RPMI7951 (cell line): ENCODE results near the gene USP15. TPM values are rescaled to one million over a fixed set of nuclear protein-coding genes. Genes with fewer than 3 reads are reported as not detected.

Experiments used
- DNase-seq: peaks from one replicate; pipeline ENCODE4 v3.0.0-alpha.2; 2012; ENCODE audit warnings: low read depth
- total RNA-seq: library from RNA; depleted of rRNA; stranded (reverse); fragments of >200 nt; shearing (Covaris generic); gene quantifications from 2 replicates; pipeline ENCODE4 v1.2.3, GENCODE V29; 2014; rRNA removed

Gene USP15
- total RNA-seq: 19.2 and 40.0 TPM in 2 replicates

- peak; percentile 95 for DNase-seq
These were observed at the start of gene USP15 for GRCh38 chr12:62259993-62260732. TSS of gene USP15 (plus strand) at chr12:62260404. CDS start at chr12:62260415, 11 bp downstream.

DNA sequence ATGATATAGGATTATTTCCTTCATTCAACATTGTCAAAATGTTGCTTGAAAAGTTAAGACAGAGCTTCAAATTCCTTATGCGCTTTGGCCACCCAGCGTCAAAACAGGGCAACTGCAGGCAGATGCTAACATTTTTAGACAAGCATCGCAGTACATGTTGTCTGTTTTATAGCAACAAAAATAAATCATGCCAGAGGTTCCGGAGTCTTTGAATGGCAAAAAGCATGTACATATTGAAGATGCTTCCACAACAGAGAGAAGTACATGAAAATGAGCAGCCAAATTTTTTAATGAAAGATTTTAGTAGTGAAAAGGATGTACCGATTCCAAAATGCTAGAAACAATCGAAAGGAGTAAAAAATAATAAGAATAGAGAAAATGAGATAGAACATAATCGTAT, 49.8 kb upstream of the USP15 start:
- peak; percentile 33 for DNase-seq

DNA sequence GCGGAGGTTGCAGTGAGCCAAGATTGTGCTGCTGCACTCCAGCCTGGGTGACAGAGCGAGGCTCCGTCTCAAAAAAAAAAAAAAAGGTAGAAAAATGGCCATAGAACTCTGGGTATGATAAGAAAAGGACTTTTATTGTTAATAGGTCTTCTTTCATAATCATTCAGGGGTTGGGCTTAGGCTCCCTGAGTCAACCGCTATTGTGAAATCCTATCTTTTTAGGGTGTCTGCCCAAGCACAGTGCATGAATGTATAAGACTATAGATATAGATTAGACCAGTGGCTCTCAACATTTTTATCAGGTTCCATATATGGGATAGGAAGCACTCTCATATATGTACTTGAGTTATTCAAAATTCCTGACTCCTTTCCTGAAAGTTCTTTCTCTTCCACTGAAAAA, 48.7 kb upstream of the USP15 start:
- no peak for DNase-seq

GRCh38 chr12:62214846-62215245, 45.4 kb upstream of the USP15 start:
- DNase-seq: no peak

GRCh38 chr12:62215506-62215905, 44.7 kb upstream of the USP15 start:
- DNase-seq: no peak

DNA sequence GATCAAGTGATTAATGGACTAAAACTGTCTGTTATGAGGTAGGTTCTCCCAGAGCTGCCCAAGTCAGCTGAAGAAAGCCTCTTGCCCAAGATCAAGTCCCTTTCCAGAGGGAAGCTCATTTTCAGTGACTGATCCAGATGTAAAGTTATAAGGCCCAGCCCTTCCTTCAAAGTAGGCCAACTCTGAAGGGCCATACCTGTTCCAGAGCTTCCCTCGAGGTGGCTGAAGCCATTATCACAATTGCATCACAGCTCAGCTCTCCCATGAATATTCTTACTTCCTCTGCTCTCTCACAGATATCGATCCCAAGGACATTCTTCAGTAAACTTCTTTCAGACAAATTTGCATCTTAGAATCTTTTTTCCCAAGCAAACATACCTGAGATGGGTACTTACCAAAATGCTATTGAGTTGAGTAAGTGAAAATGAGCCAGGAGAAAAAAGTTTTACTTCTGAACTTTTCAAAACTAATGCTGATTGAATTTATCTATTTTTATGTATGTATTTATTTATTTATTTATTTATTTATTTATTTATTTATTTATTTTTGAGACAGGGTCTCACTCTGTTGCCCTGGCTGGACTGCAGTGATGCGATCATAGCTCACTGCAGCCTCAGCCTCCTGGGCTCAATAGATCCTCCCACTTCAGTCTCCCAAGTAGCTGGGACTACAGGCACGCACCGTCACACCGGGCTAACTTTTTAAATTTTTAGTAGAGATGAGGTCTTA, 42.6 kb upstream of the USP15 start:
- DNase-seq: no peak

DNA sequence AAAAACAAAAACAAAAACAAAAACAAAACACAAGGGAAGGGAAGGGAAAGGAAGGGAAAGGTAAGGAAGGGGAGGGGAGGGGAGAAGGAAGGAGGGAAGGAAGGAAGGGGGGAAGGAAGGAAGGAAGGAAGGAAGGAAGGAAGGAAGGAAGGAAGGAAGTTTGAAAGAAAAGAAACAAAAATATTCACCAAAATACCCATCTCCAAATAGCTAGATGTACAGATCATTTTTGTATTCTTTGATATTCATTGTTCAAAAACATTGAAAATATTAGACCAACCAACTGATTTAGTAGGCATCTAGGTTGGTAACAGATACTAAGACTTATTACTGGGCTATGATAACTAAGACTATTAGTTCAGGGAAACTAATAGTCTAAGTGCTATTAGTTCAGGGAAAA, 39.1 kb upstream of the USP15 start:
- no peak for DNase-seq

GRCh38 chr12:62224601-62225000, 35.6 kb upstream of the USP15 start:
- no peak for DNase-seq

GRCh38 chr12:62227091-62227490, 33.1 kb upstream of the USP15 start:
- no peak for DNase-seq

DNA sequence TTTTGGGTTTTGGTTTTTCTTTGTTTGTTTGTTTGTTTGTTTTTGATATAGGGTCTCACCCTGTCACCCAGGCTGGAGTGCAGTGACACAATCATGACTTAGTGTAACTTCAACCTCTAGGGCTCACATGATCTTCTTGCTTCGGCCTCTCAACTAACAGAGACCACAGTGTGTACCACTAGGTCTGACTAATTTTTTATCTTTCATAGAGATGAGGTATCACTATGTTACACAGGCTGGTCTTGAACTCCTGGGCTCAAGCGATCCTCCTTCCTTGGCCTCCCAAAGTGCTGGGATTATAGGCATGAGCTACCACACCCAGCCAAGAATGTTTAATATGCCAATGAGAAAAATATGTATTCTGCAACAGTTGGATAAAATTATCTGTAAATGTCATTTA, 29.6 kb upstream of the USP15 start:
- no peak for DNase-seq

DNA sequence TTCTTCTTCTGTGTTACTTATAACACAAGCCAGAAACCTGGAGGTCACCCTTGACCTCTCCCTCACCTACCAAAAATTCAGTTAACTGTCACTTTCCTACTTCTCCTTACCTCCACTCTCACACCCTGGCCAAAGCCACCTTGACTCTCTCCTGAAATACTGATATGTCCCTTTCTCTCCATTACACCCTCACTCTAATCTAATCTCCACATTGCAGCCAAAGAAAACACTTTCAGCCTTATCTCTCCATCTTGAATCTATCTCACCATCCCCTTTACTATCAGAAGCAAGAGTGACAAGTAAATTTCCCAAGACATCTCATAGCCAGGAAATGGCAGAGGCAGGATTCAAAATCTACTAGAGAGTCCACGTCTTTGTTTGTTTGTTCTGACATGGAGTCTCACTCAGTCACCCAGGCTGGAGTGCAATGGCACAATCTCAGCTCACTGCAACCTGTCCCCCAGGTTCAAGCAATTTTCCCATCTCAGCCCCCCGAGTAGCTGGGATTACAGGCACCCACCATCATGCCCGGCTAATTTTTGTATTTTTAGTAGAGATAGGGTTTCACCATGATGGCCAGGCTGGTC, 28.0 kb upstream of the USP15 start:
- no peak for DNase-seq

- DNase-seq: no peak
These were observed 26.4 kb upstream of the USP15 start for GRCh38 chr12:62233805-62234204.

DNA sequence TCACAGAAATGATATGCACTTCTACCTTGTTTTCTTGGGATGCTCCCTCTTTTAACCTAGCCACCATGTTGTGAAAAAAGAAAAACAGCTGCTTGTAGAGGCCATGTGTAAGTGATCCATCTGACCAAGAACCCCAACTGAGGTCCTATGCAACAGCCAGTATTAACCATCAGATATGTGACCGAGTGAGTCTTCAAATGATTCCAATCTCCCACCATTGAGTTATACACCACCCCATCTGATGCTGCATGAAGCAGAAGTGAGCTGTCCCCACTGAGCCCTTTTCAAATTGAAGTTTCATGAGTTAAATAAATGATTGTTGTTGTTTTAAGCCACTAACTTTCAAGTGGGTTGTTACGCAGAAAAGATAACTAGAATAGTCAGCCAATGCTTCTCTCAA, 20.6 kb upstream of the USP15 start:
- DNase-seq: no peak

- DNase-seq: no peak
These were observed 12.7 kb upstream of the USP15 start for GRCh38 chr12:62247281-62248045.

- peak; percentile 38 for DNase-seq
These were observed 11.3 kb upstream of the USP15 start for GRCh38 chr12:62248873-62249272.

DNA sequence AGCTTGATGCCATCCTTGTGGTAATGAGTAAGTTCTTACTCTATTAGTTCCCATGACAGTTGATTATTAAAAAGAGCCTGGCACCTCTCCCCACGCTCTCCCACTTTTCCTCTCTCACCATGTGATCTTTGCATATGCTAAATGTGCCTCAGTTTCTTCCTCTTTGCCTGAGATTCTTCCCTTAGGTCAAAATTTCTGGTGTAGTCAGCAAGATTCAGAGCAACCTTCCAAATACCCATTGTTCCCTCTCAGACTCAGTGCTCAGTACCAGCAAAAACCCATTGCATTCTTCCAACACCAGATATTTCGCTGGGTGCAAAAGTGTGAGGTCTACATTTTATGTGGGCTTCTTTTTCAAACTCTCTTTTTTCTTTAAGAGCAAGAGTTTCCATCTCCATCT, 10.8 kb upstream of the USP15 start:
- DNase-seq: no peak

GRCh38 chr12:62250671-62251608, 9.3 kb upstream of the USP15 start:
- DNase-seq: peak; percentile 31

GRCh38 chr12:62251609-62251958, 8.6 kb upstream of the USP15 start:
- no peak for DNase-seq

DNA sequence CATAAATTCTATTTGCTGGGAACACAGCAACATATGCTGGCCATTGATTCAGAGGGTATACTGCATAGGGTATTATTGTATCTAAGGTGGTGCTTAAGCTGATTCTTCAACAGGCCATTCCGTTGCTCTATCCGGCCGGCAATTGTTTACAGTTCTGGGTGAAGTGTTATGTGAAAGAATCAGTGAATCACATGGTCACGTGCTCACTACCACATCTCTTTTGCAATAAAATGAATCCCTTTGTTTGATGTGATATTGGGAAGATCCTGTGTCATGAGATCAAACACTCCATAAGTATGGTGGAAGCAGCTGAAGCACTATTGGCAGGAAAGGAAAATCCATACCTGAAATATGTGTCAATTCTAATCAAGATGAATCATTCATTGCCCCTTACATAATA, 7.6 kb upstream of the USP15 start:
- DNase-seq: no peak

DNA sequence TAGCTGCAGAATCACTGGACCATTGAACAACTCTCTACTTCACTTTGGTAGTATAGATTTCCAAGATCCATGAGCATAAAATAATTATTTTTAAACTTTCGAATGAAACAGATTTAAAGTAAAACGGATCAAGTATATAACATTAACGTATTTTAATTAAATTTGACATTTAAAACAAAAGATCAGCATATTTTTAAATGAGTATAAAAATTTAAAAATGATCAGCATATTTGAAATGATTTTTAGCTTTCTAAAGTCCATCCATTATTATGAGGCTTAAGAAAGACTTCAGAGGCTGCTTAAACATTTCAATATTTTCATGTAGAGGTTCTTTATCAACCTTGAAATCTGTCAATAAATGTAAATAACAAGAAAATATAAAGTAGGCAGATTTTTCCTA, 5.2 kb upstream of the USP15 start:
- DNase-seq: no peak

DNA sequence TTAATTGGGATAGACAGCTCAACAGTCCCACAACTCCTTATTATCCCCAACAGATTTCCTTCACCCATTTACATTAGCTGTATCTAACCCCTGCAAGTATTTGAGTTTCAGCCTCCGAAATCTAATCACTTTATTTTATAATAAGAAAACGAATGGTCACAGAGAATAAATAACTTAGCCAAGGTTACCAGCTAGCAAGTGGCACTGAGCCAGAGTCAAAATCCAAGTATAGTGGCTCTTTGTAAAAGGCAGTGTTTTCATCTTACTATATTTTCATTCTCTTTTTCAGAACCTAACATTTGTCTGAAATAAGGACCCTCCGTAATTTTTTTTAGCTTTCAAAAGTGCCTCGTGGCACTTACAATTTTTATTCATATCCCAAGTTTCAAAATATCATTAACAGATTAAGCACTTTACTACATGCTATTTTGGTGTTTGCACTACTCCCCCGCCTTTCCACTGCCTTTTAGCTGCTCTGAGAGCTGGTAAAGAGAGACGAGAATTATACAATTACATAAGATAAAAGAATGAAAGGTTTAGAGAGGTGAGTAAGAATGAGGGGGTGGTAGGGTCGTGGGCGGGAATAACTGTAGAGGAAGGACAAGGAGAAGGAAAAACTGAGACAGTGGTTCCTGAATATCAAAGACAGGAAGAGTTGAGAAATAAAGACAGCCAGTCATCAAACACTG, 3.7 kb upstream of the USP15 start:
- no peak for DNase-seq
